BLaER1 treated with 17β-estradiol and CSF1 and Interleukin-3, amounts not matched to agents 10 nM and 100 nM (cell line): ENCODE data around the gene SPSB4.

ENCODE experiments used
- H3K27ac ChIP-seq, 11 experiments: shearing (Covaris generic); formaldehyde crosslinking; 2 replicates each; pipeline ENCODE4 v1.8.1; 2022
- H3K27me3 ChIP-seq, 11 experiments: shearing (Covaris generic); formaldehyde crosslinking; 2 replicates each; pipeline ENCODE4 v1.8.1; 2022
- H3K36me3 ChIP-seq, 11 experiments: shearing (Covaris generic); formaldehyde crosslinking; 2 replicates each; pipeline ENCODE4 v1.8.1; 2022
- H3K4me1 ChIP-seq, 10 experiments: shearing (Covaris generic); formaldehyde crosslinking; 2 replicates each; pipeline ENCODE4 v1.8.1; 2022
- H3K4me2 ChIP-seq, 11 experiments: shearing (Covaris generic); formaldehyde crosslinking; 2 replicates each; pipeline ENCODE4 v1.8.1; 2022
- H3K4me3 ChIP-seq, 10 experiments: shearing (Covaris generic); formaldehyde crosslinking; 2 replicates each; pipeline ENCODE4 v1.8.1; 2022
- H3K9ac ChIP-seq, 11 experiments: shearing (Covaris generic); formaldehyde crosslinking; 2 replicates each; pipeline ENCODE4 v1.8.1; 2022
- H3K9me3 ChIP-seq, 11 experiments: shearing (Covaris generic); formaldehyde crosslinking; replicated peaks in 1 of 11; 2 replicates each; pipeline ENCODE4 v1.8.1; 2022
- H4K20me1 ChIP-seq, 11 experiments: shearing (Covaris generic); formaldehyde crosslinking; 2 replicates each; pipeline ENCODE4 v1.8.1; 2022
- Cebpa-rat ChIP-seq, 11 experiments: shearing (Covaris generic); IDR thresholded peaks; 2 replicates each; pipeline ENCODE4 v1.8.1; 2022

SPSB4 gene

DNA sequence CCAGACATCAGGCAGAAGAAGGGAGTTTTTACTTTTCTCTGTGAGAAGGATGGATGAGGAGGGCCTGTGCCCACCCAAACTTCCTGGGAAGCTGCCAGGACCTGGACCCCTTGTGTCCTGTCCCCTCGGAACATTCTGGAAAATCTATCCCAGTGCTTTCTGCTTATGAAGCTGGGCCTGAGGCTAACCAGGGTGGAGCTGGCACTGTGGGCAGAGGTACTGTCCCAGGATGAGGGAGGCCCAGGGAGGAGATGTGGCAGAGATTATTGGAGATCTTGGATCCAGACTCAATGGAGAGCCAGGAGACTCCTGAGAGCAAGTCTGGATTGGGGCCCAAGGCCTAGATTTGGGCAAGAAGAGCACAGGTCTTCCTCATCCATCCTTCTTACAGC lies 44.4 kb downstream of the SPSB4 start:
- Histone ChIP-seq H3K27me3 (no peaks in the 10 kb centered on the region), H4K20me1 (0 out of 22 replicates have a peak, but pooled peaks cover 0 to 9% (median 0%) of the 10 kb centered on the region in 11 experiments), H3K4me3 (no peak overlapping the region), H3K9me3 (peaks cover 0 to 12% (median 0%) of the 10 kb centered on the region in 11 experiments; a peak in 4 of 22 replicates), H3K4me2 (peak overlapping the region in 7 of 11 experiments; percentile 17 to 68 (median 45); a peak in 8 of 22 replicates), H3K4me1 (peaks cover 0 to 22% (median 17%) of the 10 kb centered on the region in 10 experiments; a peak in 14 of 20 replicates), H3K36me3 (no peaks in the 10 kb centered on the region), H3K27ac (no peak overlapping the region), H3K9ac (no peak overlapping the region)
- TF ChIP-seq Cebpa-rat (IDR thresholded peaks at IDR 0.05) = no peak

- Histone ChIP-seq H3K36me3 (no peaks in the 10 kb centered on the region), H4K20me1 (0 out of 22 replicates have a peak, but pooled peaks cover 0 to 9% (median 0%) of the 10 kb centered on the region in 11 experiments), H3K4me3 (no peak overlapping the region), H3K27ac (no peak overlapping the region), H3K27me3 (no peaks in the 10 kb centered on the region), H3K4me1 (peaks cover 0 to 29% (median 20%) of the 10 kb centered on the region in 10 experiments; a peak in 14 of 20 replicates), H3K9me3 (peaks cover 0 to 12% (median 0%) of the 10 kb centered on the region in 11 experiments; a peak in 4 of 22 replicates), H3K4me2 (no peak overlapping the region), H3K9ac (no peak overlapping the region)
- no peak for TF ChIP-seq Cebpa-rat (IDR thresholded peaks at IDR 0.05)
Measured at GRCh38 chr3:141096164-141096563, 45.0 kb downstream of the SPSB4 start.

DNA sequence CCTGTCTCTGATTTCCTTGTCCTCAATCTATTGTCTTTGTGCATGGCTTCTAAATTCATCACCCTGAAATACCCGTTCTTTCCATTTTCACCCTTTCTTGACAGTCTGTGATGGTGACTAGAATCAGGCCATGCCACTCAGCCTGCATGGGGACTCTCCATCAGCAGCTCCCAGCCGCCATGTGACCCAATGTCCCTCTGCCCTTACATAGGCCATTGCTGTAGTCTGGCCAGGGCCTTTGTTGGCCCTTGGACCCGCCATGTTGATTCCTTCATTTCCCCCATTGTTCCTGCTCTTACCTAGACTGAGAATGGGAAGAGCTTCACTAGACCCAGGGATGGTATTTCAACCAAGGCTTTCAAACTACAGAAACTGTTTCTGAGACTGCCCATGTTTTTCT lies 45.8 kb downstream of the SPSB4 start:
- Histone ChIP-seq H3K4me3 (no peak overlapping the region), H3K9ac (no peak overlapping the region), H3K27me3 (no peaks in the 10 kb centered on the region), H3K27ac (no peak overlapping the region), H3K4me1 (peaks cover 0 to 30% (median 20%) of the 10 kb centered on the region in 10 experiments; a peak in 14 of 20 replicates), H4K20me1 (0 out of 22 replicates have a peak, but pooled peaks cover 0 to 9% (median 0%) of the 10 kb centered on the region in 11 experiments), H3K4me2 (no peak overlapping the region), H3K9me3 (peaks cover 0 to 12% (median 0%) of the 10 kb centered on the region in 11 experiments; a peak in 4 of 22 replicates), H3K36me3 (no peaks in the 10 kb centered on the region)
- no peak for TF ChIP-seq Cebpa-rat (IDR thresholded peaks at IDR 0.05)

DNA sequence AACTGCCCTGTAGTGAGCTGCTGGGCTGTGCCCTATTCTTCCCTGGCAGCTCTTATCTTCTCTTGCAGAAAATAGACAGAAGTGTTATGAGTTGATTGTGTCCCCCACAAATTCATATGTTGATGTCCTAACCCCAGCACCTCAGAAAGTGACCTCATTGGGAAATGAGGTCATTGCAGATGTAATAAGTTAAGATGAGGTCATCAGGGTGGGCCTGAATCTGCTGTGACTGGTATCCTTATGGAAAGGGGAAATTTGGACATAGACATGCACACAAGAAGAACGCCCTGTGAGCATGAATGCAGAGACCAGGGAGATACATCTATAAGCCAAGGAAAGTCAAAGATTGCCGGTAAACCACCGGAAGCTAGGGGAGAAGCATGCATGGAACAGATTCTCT lies 49.0 kb downstream of the SPSB4 start:
- TF ChIP-seq Cebpa-rat (IDR thresholded peaks at IDR 0.05) = no peak
- Histone ChIP-seq H3K9me3 (peaks cover 0 to 12% (median 0%) of the 10 kb centered on the region in 11 experiments; a peak in 4 of 22 replicates), H3K27me3 (no peaks in the 10 kb centered on the region), H4K20me1 (no peaks in the 10 kb centered on the region; a peak in 1 of 22 replicates), H3K9ac (no peak overlapping the region), H3K27ac (no peak overlapping the region), H3K36me3 (no peaks in the 10 kb centered on the region), H3K4me2 (no peak overlapping the region), H3K4me1 (peaks cover 0 to 13% (median 6%) of the 10 kb centered on the region in 10 experiments; a peak in 14 of 20 replicates), H3K4me3 (no peak overlapping the region)

DNA sequence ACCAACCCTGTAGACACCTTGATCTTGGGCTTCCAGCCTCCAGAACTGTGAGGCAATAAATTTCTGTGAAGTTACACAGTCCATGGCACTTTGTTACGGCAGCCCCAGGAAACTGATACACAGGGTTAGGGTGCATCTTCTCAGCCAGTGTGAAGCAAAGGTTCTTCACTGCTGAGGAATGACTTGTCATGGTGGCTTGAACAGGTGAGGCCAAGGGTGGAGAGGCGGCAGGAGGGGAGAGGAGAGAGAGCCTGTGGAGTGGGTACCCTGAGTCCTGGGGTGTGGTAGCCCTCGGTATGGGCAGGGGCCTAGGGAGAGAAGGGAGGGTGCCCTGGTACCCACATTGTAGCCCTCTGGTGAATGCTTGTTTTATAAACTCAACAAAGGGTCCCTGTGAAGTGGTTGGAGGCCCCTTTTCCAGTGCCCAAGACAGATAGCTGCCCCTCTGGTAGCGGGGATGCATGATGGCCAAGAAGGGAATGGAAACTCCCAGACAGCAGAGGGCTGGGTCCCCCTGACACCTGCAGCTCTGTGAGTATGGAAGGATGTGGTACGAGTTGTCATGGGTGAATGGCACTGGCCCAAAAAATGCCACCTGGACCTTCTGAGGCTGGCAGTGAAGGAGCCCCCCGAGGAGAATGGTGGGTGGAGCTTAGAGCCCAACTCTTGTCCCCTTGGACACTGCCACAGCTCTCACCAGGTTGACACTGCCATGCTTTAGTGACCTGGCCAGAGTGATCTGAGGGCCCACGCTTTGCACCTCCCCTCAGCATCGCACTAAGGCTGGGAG lies 49.6 kb downstream of the SPSB4 start:
- Histone ChIP-seq H4K20me1 (no peaks in the 10 kb centered on the region; a peak in 1 of 22 replicates), H3K4me3 (no peak overlapping the region), H3K9me3 (peaks cover 0 to 12% (median 0%) of the 10 kb centered on the region in 11 experiments; a peak in 4 of 22 replicates), H3K36me3 (no peaks in the 10 kb centered on the region), H3K4me2 (peak overlapping the region in 3 of 11 experiments; percentile 10 to 32 (median 20); a peak in 2 of 22 replicates), H3K27me3 (no peaks in the 10 kb centered on the region), H3K9ac (no peak overlapping the region), H3K27ac (no peak overlapping the region), H3K4me1 (peaks cover 0 to 8% (median 2%) of the 10 kb centered on the region in 10 experiments; a peak in 5 of 20 replicates)
- no peak for TF ChIP-seq Cebpa-rat (IDR thresholded peaks at IDR 0.05)

DNA sequence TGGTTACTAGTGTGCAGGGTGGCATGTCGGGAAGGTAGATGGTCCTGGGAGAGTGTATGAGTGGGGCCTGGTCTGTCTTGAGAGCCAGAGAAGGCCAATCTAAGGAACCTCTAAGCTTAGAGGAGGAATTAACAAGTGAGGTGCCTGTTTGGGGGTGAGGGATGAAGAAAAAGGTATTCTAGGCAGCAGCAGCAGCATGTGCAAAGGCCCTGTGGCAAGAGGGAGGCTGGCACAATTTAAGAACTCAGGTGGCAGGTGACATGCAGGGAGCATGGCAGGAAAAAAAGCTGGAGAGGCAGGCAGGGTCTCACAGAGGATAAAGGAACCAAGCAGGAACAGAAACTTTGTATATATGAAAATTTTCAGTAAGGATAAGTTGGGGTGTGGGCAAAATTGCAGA lies 51.2 kb downstream of the SPSB4 start:
- no peak for TF ChIP-seq Cebpa-rat (IDR thresholded peaks at IDR 0.05)
- H3K9ac ChIP-seq = no peak overlapping the region
- no peaks in the 10 kb centered on the region for H3K27me3 ChIP-seq
- H3K27ac ChIP-seq = no peak overlapping the region
- H4K20me1 ChIP-seq = no peaks in the 10 kb centered on the region; a peak in 1 of 22 replicates
- no peak overlapping the region for H3K4me3 ChIP-seq
- no peaks in the 10 kb centered on the region for H3K36me3 ChIP-seq
- H3K9me3 ChIP-seq = peaks cover 0 to 12% (median 0%) of the 10 kb centered on the region in 11 experiments; a peak in 4 of 22 replicates
- H3K4me1 ChIP-seq = peaks cover 0 to 8% (median 2%) of the 10 kb centered on the region in 10 experiments; a peak in 5 of 20 replicates
- H3K4me2 ChIP-seq = no peak overlapping the region

DNA sequence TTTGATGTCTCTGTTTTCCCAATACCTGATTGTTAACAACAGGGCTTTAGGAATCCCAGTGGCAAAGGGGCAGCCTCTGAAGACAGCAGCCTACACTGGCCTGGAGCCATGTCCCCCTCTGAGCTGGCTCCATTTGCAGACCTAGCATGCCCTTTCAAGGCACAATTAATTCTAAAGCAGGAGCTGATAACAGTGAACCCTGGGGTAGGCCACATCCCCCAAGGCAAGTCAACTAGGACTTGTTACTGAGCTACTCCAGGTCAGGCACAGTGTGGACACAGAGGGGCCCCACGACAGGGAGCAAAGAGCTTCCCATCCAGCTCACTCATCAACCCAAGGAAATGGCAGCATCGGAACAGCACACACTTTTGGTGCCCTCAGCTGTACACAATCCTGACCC lies 51.9 kb downstream of the SPSB4 start:
- Histone ChIP-seq H3K9me3 (peaks cover 0 to 12% (median 0%) of the 10 kb centered on the region in 11 experiments; a peak in 4 of 22 replicates), H3K4me1 (peaks cover 0 to 8% (median 2%) of the 10 kb centered on the region in 10 experiments; a peak in 5 of 20 replicates), H3K9ac (no peak overlapping the region), H3K4me2 (no peak overlapping the region), H3K36me3 (no peaks in the 10 kb centered on the region), H3K4me3 (no peak overlapping the region), H3K27me3 (no peaks in the 10 kb centered on the region), H4K20me1 (no peaks in the 10 kb centered on the region; a peak in 1 of 22 replicates), H3K27ac (no peak overlapping the region)
- TF ChIP-seq Cebpa-rat (IDR thresholded peaks at IDR 0.05) = no peak

- Histone ChIP-seq H3K9me3 (peaks cover 0 to 12% (median 0%) of the 10 kb centered on the region in 11 experiments; a peak in 4 of 22 replicates), H4K20me1 (no peaks in the 10 kb centered on the region; a peak in 1 of 22 replicates), H3K9ac (no peak overlapping the region), H3K27ac (no peak overlapping the region), H3K36me3 (no peaks in the 10 kb centered on the region), H3K4me3 (no peak overlapping the region), H3K27me3 (no peaks in the 10 kb centered on the region), H3K4me1 (peaks cover 0 to 8% (median 2%) of the 10 kb centered on the region in 10 experiments; a peak in 5 of 20 replicates), H3K4me2 (no peak overlapping the region)
- TF ChIP-seq Cebpa-rat (IDR thresholded peaks at IDR 0.05) = no peak
Measured at GRCh38 chr3:141103503-141103902, 52.4 kb downstream of the SPSB4 start.

- Histone ChIP-seq H3K4me2 (no peak overlapping the region), H3K4me3 (no peak overlapping the region), H3K9ac (no peak overlapping the region), H3K27ac (no peak overlapping the region), H3K36me3 (no peaks in the 10 kb centered on the region), H3K9me3 (peaks cover 0 to 6% (median 0%) of the 10 kb centered on the region in 11 experiments; a peak in 3 of 22 replicates), H3K27me3 (no peaks in the 10 kb centered on the region), H4K20me1 (no peaks in the 10 kb centered on the region; a peak in 1 of 22 replicates), H3K4me1 (peaks cover 0 to 8% (median 2%) of the 10 kb centered on the region in 10 experiments; a peak in 5 of 20 replicates)
- no peak for TF ChIP-seq Cebpa-rat (IDR thresholded peaks at IDR 0.05)
Measured at GRCh38 chr3:141104151-141104821, 53.1 kb downstream of the SPSB4 start.
